Lower lobe of right lung (tissue), 2 donors: ENCODE results near the gene ABL1. TPM values are rescaled to one million over a fixed set of nuclear protein-coding genes. Genes with fewer than 3 reads are reported as not detected.

Source experiments
- ATAC-seq, 2 donors: fragments of 200-7000 bp; cut with Tn5 transposase; one replicate each; pipeline ENCODE4 v1.9.1; 2020 to 2022; ENCODE audit warnings: mild to moderate bottlenecking in 2 of 2, moderate library complexity in 2 of 2
- DNase-seq: peaks from one replicate; pipeline ENCODE4 v3.0.0-alpha.2; 2020
- H3K27ac ChIP-seq: fragments of 200-600 bp; one replicate; pipeline ENCODE4 v1.8.0; 2022
- H3K27me3 ChIP-seq: fragments of 200-600 bp; one replicate; pipeline ENCODE4 v1.8.0; 2022; ENCODE audit warnings: low read depth
- H3K36me3 ChIP-seq: fragments of 200-600 bp; one replicate; pipeline ENCODE4 v1.8.0; 2022; ENCODE audit warnings: mild to moderate bottlenecking
- H3K4me1 ChIP-seq: fragments of 200-600 bp; one replicate; pipeline ENCODE4 v1.8.0; 2022
- H3K4me3 ChIP-seq: fragments of 200-600 bp; one replicate; pipeline ENCODE4 v1.8.0; 2022; ENCODE audit warnings: mild to moderate bottlenecking
- H3K9me3 ChIP-seq: fragments of 200-600 bp; one replicate; pipeline ENCODE4 v1.8.0; 2022
- CTCF ChIP-seq: fragments of 200-600 bp; IDR thresholded peaks from one replicate; pipeline ENCODE4 v1.8.0; 2022; ENCODE audit warnings: antibody characterized with exemption, mild to moderate bottlenecking
- intact Hi-C: fragments of 100-400 bp; cut with DNase I; formaldehyde crosslinking; loops from one replicate; pipeline ENCODE4 v1.11.0; 2022
- total RNA-seq: library from RNA; stranded (reverse); fragmentation: NEBNext Ultra II Directional; extraction: Animal tissue kit (Norgen Biotek cat#: 25700); gene quantifications from one replicate; pipeline ENCODE4 v1.2.1, GENCODE V29; 2021
- donor health status: DM: no; HTN: yes; CAD: no; lungs with severe emphysema.

The ABL1 gene
- total RNA-seq, 1 donor from 2014 or later = 50.2 TPM

DNA sequence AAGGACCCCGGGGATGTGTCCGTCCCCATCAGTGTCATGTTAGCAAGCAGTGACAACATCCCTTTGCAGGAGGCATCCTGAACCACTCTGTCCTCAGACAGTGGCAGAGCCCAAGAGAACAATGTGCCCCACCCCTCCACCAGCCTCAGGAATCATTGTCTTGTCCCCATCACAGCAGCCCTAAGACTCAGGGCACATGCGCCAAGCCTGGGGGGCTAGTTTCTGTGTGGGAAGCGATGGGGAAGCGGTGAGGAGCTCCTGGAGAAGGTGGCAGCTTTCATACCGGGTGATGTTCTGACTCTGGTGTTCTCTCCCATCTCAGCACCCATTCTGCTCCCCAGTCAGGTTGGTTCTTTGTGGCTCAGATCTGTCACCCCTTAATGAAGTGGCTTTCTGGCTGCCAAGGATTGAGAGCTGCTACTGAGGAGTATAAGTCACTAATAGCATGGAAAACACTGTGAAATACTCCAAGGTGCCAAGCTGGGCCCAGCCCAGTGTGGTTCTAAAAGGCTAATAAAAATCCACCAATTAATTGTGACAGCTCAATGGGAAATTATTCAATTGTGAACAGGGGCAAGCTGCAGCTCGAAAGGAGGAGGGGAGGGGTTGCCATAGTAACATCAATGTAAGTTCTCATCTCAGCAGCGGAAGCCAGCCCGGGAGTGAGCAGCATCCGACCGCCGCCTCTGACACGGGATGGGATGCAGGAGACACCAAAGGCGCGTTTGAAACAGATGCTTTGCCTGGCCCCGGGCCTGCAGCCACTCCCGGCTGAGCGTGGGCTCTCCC is 56.8 kb downstream of the ABL1 start:
- ATAC-seq (no peak), DNase-seq (no peak)
- Histone ChIP-seq H3K4me3 (no peak overlapping the region), H3K27me3 (no peaks in the 10 kb centered on the region), H3K36me3 (peaks cover 62% of the 10 kb centered on the region), H3K9me3 (no peaks in the 10 kb centered on the region), H3K4me1 (no peaks in the 10 kb centered on the region), H3K27ac (no peak overlapping the region)
- intact Hi-C loops = no loop called here
- TF ChIP-seq CTCF = no peak

DNA sequence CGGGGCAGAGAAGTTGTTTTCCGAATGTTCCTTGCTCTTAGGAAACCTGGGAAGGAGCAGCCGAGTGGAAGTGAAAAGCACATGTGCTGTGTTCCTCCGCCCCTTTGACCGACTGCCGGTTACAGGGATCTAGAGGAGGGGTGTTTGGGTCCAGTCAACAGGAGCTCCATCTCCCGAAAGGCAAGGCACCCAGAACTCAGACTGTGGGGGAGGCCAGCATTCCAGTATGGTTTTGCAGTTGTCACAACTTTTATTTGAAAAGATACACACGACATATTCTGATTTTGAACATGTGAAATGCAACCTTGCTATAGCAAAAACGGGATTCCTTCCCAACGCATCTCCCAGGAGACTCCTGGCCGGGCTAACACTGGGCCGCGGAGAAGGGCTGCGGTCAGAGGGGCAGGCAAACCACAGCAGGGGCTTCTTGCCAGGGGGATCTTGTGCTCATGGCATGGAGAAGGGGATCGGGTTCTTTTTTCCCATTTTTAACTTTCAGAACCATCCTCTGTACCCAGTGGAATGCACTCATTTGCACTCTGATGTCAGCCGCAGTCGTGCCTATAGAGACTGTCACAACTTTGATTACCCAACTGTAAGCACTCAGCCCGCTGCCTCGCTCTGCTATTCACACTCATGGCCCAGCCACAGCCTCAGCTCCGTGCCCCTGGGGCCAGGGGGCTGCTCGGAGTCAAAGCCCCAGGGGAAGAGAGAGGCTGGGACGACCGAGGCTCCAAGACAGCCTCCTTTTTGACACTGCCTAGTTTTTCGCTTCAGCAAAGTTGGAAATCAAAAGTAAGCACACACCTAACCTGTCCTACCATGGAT is 57.6 kb downstream of the ABL1 start:
- H3K27me3 ChIP-seq = no peaks in the 10 kb centered on the region
- H3K9me3 ChIP-seq = no peaks in the 10 kb centered on the region
- H3K4me1 ChIP-seq = no peaks in the 10 kb centered on the region
- DNase-seq (no peak), ATAC-seq (no peak)
- no peak for TF ChIP-seq CTCF
- intact Hi-C loops = no loop called here
- H3K36me3 ChIP-seq = peaks cover 54% of the 10 kb centered on the region
- no peak overlapping the region for H3K27ac ChIP-seq
- peak overlapping the region; percentile 21 for H3K4me3 ChIP-seq

- H3K27ac ChIP-seq = peak overlapping the region; percentile 56
- peak; percentile 84 for DNase-seq
Observed at GRCh38 chr9:130893341-130894101, 58.5 kb downstream of the ABL1 start.

DNA sequence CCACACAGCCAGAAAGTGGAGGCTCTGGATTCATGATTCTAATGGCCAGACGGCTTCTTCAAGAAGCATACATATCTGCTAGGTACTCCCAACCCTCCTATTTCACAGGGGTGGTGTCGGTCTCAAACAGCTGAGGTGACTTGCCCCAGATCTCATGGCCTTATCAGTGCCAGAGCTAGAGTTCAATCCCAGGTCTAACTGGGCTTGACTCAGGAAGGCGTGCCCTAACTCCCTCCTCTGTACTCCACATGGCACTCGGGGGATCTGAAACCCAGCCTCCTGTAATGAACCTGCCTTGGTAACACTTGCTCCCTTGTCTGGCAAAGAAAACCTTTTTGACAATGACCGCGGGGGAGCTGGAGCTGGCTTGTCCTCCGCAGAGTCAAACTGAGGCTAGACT is 59.5 kb downstream of the ABL1 start:
- Histone ChIP-seq H3K9me3 (no peaks in the 10 kb centered on the region), H3K4me3 (no peak overlapping the region), H3K36me3 (peaks cover 36% of the 10 kb centered on the region), H3K27me3 (no peaks in the 10 kb centered on the region), H3K27ac (no peak overlapping the region), H3K4me1 (no peaks in the 10 kb centered on the region)
- intact Hi-C loops = no loop called here
- ATAC-seq (no peak), DNase-seq (no peak)
- no peak for TF ChIP-seq CTCF

More at GRCh38 chr9:130893341-130894101, 58.5 kb downstream of the ABL1 start:
- intact Hi-C loops = no loop called here
- no peaks in the 10 kb centered on the region for H3K4me1 ChIP-seq
- no peaks in the 10 kb centered on the region for H3K27me3 ChIP-seq
- peak; percentile 74 to 86 for ATAC-seq
- H3K4me3 ChIP-seq = peak overlapping the region; percentile 21
- no peaks in the 10 kb centered on the region for H3K9me3 ChIP-seq
- peak; percentile 48 for TF ChIP-seq CTCF
- H3K36me3 ChIP-seq = peaks cover 46% of the 10 kb centered on the region

- Histone ChIP-seq H3K36me3 (peaks cover 31% of the 10 kb centered on the region), H3K9me3 (no peaks in the 10 kb centered on the region), H3K27ac (no peak overlapping the region), H3K4me3 (no peak overlapping the region), H3K27me3 (no peaks in the 10 kb centered on the region), H3K4me1 (no peaks in the 10 kb centered on the region)
- intact Hi-C loops = no loop called here
- no peak for TF ChIP-seq CTCF
- ATAC-seq = no peak
- DNase-seq = no peak
Observed at GRCh38 chr9:130895038-130895437, 60.0 kb downstream of the ABL1 start.
